MM.1S (cell line): Measurements from ENCODE around the gene BAZ1B.

Experiments
- DNase-seq: peaks from one replicate; pipeline ENCODE4 v3.0.0-alpha.2; 2015
- H2AFZ ChIP-seq: fragments of 300-600 bp; sonication (generic); 2 replicates; pipeline ENCODE4 v1.6.0; 2016; ENCODE audit warnings: antibody characterized with exemption, low read length
- H3F3A ChIP-seq: fragments of 300-600 bp; sonication (generic); 2 replicates; pipeline ENCODE4 v1.6.1; 2016; ENCODE audit warnings: mild to moderate bottlenecking, antibody characterized with exemption, low read length, moderate library complexity, mixed read lengths; ENCODE audit not compliant: insufficient read depth
- H3K27ac ChIP-seq: fragments of 300-600 bp; sonication (generic); 2 replicates; pipeline ENCODE4 v1.5.1; 2016; ENCODE audit warnings: mild to moderate bottlenecking, low read length
- H3K27me3 ChIP-seq: fragments of 300-600 bp; sonication (generic); replicated peaks from 2 replicates; pipeline ENCODE4 v1.6.0; 2016; ENCODE audit warnings: low read length; ENCODE audit not compliant: insufficient read depth
- H3K36me3 ChIP-seq: fragments of 300-600 bp; sonication (generic); replicated peaks from 2 replicates; pipeline ENCODE4 v1.6.1; 2016; ENCODE audit warnings: mild to moderate bottlenecking, low read length, mixed read lengths; ENCODE audit not compliant: insufficient read depth
- H3K4me1 ChIP-seq: fragments of 300-600 bp; sonication (generic); 2 replicates; pipeline ENCODE4 v1.6.1; 2016; ENCODE audit warnings: low read length, mixed read lengths
- H3K4me2 ChIP-seq: fragments of 300-600 bp; sonication (generic); 2 replicates; pipeline ENCODE4 v1.6.0; 2016; ENCODE audit warnings: low read depth, low read length
- H3K4me3 ChIP-seq: fragments of 300-600 bp; sonication (generic); 2 replicates; pipeline ENCODE4 v1.5.1; 2016; ENCODE audit warnings: low read length, mixed read lengths
- H3K79me2 ChIP-seq: fragments of 300-600 bp; sonication (generic); 2 replicates; pipeline ENCODE4 v1.6.1; 2016; ENCODE audit warnings: mixed run types, low read length, mixed read lengths
- H3K9ac ChIP-seq: fragments of 300-600 bp; sonication (generic); 2 replicates; pipeline ENCODE4 v1.6.1; 2016; ENCODE audit warnings: low read length, mixed read lengths
- H3K9me2 ChIP-seq: fragments of 300-600 bp; sonication (generic); replicated peaks from 2 replicates; pipeline ENCODE4 v1.6.1; 2016; ENCODE audit warnings: mild to moderate bottlenecking, low read length, mixed read lengths; ENCODE audit not compliant: insufficient read depth
- H3K9me3 ChIP-seq: fragments of 300-600 bp; sonication (generic); replicated peaks from 2 replicates; pipeline ENCODE4 v1.6.1; 2016; ENCODE audit warnings: mild to moderate bottlenecking, low read length, mixed read lengths; ENCODE audit not compliant: insufficient read depth
- H4K20me1 ChIP-seq: fragments of 300-600 bp; sonication (generic); 2 replicates; pipeline ENCODE4 v1.6.1; 2016; ENCODE audit warnings: mild to moderate bottlenecking, low read length, moderate library complexity, mixed read lengths; ENCODE audit not compliant: insufficient read depth
- CTCF ChIP-seq: fragments of 300-600 bp; sonication (generic); IDR thresholded peaks from 2 replicates; pipeline ENCODE4 v1.5.1; 2016; ENCODE audit warnings: antibody characterized with exemption, low read length, mixed read lengths
- EZH2 ChIP-seq: fragments of 300-600 bp; sonication (generic); optimal IDR thresholded peaks from 2 replicates; pipeline ENCODE3; 2017; ENCODE audit warnings: low read depth, mild to moderate bottlenecking, antibody characterized with exemption, low read length, mixed read lengths
- EZH2phosphoT487 ChIP-seq: fragments of 300-600 bp; sonication (generic); IDR thresholded peaks from 2 replicates; pipeline ENCODE4 v1.6.1; 2018; ENCODE audit warnings: antibody characterized with exemption, low read length

The BAZ1B gene

GRCh38 chr7:73437091-73437490 is 85.0 kb downstream of the BAZ1B start:
- Histone ChIP-seq H3K4me1 (no peaks in the 10 kb centered on the region), H3K27ac (no peak overlapping the region), H3K4me3 (no peak overlapping the region), H3K9me2 (no peaks in the 10 kb centered on the region), H3K9ac (no peak overlapping the region), H3F3A (no peaks in the 10 kb centered on the region), H4K20me1 (no peaks in the 10 kb centered on the region), H3K36me3 (no peaks in the 10 kb centered on the region; the same call in 1 of the 2 replicates), H3K79me2 (no peaks in the 10 kb centered on the region), H3K4me2 (no peak overlapping the region), H2AFZ (no peak overlapping the region), H3K27me3 (no peaks in the 10 kb centered on the region), H3K9me3 (no peaks in the 10 kb centered on the region)
- DNase-seq = no peak
- TF ChIP-seq EZH2 (no peak), CTCF (no peak), EZH2phosphoT487 (no peak)

GRCh38 chr7:73436031-73436929 is 85.8 kb downstream of the BAZ1B start:
- H3F3A ChIP-seq = no peaks in the 10 kb centered on the region
- no peak overlapping the region for H3K4me2 ChIP-seq
- no peaks in the 10 kb centered on the region for H3K9me2 ChIP-seq
- TF ChIP-seq EZH2phosphoT487 (no peak), EZH2 (no peak), CTCF (no peak)
- H2AFZ ChIP-seq = no peak overlapping the region
- H3K27ac ChIP-seq = no peak overlapping the region
- no peaks in the 10 kb centered on the region for H4K20me1 ChIP-seq
- H3K4me3 ChIP-seq = no peak overlapping the region
- H3K4me1 ChIP-seq = no peaks in the 10 kb centered on the region
- no peaks in the 10 kb centered on the region for H3K9me3 ChIP-seq
- H3K79me2 ChIP-seq = no peaks in the 10 kb centered on the region
- H3K9ac ChIP-seq = no peak overlapping the region
- no peaks in the 10 kb centered on the region for H3K27me3 ChIP-seq
- DNase-seq = no peak
- no peaks in the 10 kb centered on the region; the same call in 1 of the 2 replicates for H3K36me3 ChIP-seq

GRCh38 chr7:73435471-73436009 is 86.6 kb downstream of the BAZ1B start:
- Histone ChIP-seq H4K20me1 (no peaks in the 10 kb centered on the region), H3K36me3 (no peaks in the 10 kb centered on the region), H3K27me3 (no peaks in the 10 kb centered on the region), H2AFZ (no peak overlapping the region), H3K4me1 (no peaks in the 10 kb centered on the region), H3K79me2 (no peaks in the 10 kb centered on the region), H3K27ac (no peak overlapping the region), H3K4me2 (no peak overlapping the region), H3K9me2 (no peaks in the 10 kb centered on the region), H3F3A (no peaks in the 10 kb centered on the region), H3K9me3 (no peaks in the 10 kb centered on the region), H3K9ac (no peak overlapping the region), H3K4me3 (no peak overlapping the region)
- no peak for TF ChIP-seq CTCF
- no peak for TF ChIP-seq EZH2phosphoT487
- TF ChIP-seq EZH2 = no peak
- DNase-seq = no peak
